Activated effector memory CD4-positive, alpha-beta T cell treated with anti-CD3 and anti-CD28 coated beads, Interleukin-2, amount 50 U/mL, for 16 hours (primary cell): ENCODE measurements around the gene MDP1.

Experiments
- DNase-seq: peaks from one replicate; pipeline ENCODE4 v3.0.0-alpha.2; 2020

The MDP1 gene

GRCh38 chr14:24250354-24250753 lies 34.5 kb upstream of the MDP1 start:
- peak; percentile 45 for DNase-seq

DNA sequence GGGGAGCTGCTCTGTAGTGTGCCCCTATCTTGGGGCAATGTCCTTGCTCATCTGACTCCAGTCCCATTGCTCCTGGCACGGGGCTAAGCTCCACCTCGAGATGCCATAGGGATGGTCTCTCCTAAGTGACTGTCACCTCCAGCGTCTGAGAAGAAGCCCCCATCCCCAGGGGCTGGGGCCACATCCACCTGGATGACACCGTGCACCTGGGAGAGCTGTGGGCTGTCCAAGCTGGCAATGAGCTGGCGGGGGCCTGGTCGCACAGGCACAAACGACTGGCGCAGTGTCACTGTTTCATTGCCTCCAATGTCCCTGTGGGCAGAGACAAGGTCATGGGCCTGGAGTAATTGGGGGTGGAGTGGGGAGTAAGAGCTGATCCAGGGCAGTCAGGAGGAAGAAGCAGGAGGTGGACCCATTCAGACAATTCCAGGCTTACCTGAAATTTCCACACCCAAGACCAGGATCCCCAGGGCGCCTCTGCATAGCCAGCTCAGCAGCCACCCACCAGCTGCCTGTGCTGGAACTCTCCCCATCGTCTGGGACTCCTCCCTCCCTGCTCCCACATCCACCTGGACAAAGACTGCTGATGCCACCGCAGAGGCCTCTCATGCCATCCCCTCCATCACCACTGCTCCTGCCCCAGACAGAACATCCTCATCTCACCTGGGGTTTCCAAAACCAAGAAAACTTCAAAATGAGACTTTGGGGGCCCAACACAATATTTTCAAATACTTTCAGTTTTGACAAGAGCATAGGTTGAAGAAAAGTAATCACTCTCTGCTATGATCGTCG lies 33.6 kb upstream of the MDP1 start:
- peak; percentile 51 for DNase-seq

DNA sequence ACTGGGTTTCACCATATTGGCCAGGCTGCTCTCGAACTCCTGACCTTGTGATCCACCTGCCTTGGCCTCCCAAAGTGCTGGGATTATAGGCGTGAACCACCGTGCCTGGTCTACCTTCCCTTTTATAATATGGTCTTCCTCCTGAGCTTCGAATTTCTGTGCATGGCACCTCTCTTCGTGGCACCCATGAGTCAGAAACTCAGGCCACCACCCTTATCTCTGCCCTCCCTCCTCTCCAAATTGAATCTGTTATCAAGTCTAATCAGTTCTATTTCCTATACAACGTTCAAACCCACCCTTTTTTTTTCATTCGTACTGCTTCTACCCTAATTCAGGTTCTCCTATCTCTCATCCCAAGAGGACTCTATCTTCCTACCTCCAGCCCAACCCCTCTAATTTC lies 31.6 kb upstream of the MDP1 start:
- DNase-seq, result peak; percentile 59

DNA sequence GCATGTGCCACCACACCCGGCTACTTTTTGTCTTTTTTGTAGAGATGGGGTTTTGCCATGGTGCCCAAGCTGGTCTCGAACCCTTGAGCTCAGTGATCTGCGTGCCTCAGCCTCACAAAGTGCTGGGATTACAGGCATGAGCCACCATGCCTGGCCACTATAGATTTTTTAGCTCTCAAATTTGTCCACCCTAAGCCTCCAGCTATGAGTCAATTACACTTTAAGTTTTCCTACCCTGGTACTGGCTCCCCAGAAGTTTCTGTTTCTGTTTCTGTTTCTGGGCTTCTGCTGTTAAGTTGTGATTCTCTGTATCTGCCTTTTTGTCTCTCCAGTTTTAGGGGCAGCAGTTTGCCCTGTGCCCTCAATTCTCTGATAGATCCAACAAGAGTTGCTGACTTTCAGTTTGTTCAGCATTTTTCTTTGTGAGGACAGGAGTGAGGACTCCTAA lies 30.9 kb upstream of the MDP1 start:
- peak; percentile 65 for DNase-seq

DNA sequence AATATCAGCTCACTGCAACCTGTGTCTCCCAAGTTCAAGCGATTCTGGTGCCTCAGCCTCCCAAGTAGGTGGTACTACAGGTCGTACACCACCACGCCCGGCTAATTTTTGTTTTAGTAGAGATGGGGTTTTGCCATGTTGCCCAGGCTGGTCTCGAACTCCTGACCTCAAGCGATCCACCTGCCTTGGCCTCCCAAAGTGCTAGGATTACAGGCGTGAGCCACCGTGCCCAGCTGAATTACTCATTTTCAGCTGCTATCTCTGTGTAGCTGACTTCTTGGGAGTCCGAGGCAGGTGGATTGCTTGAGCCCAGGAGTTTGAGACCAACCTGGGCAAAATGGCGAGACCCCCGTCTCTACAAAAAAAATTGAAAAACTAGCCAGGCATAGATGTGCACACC lies 29.5 kb upstream of the MDP1 start:
- DNase-seq, result peak; percentile 50

DNA sequence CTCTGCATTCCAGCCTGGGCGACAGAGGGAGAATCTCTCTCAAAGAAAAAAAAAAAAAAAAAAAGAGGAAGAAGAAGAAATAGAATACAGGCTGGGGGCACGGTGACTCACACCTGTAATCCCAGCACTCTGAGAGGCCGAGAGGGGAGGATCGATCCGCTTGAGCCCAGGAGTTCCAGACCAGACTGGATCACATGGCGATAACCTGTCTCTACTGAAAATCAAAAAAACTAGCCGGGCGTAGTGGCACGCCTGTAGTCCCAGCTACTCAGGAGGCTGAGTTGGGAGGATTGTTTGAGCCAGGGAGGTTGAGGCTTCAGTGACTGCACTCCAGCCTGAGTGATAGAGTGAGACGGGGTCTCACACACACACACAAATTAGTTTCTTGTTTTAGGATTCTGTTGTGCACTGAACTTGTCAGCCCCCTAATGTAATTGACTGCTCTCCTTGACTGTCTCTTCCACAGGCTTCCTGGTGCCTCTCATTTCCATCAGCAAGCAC lies 27.5 kb upstream of the MDP1 start:
- DNase-seq, result no peak

- peak; percentile 97 for DNase-seq
Measured at GRCh38 chr14:24241829-24242443, 26.1 kb upstream of the MDP1 start.

- no peak for DNase-seq
Measured at GRCh38 chr14:24240110-24240918, 24.4 kb upstream of the MDP1 start.

GRCh38 chr14:24238527-24239037 lies 22.7 kb upstream of the MDP1 start:
- peak; percentile 59 for DNase-seq

GRCh38 chr14:24238123-24238522 lies 22.3 kb upstream of the MDP1 start:
- peak; percentile 65 for DNase-seq

DNA sequence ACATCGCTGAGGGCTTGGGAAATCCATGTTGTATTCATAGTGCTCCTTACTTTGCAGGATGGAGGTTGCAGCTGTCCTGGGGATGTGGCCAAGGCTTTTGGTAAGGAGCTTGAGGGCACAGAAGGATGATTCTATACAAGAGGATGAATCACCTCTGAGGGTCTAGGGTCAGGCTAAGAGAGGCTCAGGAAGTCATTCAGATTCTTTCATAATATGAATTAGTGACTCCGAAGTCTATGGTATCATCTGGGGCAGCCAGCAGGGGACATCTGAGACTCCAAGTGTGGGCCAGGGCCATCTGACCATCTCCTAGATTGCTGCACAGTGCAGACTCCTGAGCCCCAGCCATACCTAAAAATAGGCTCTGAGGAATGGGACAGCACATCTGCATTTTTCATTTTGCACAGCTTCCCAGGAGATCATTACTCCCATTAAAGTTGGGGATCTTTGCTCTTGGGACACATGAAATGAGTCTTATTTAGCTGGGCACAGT lies 21.6 kb upstream of the MDP1 start:
- DNase-seq, result no peak

GRCh38 chr14:24236689-24237462 lies 21.0 kb upstream of the MDP1 start:
- no peak for DNase-seq

GRCh38 chr14:24235804-24236688 lies 20.2 kb upstream of the MDP1 start:
- DNase-seq, result no peak

DNA sequence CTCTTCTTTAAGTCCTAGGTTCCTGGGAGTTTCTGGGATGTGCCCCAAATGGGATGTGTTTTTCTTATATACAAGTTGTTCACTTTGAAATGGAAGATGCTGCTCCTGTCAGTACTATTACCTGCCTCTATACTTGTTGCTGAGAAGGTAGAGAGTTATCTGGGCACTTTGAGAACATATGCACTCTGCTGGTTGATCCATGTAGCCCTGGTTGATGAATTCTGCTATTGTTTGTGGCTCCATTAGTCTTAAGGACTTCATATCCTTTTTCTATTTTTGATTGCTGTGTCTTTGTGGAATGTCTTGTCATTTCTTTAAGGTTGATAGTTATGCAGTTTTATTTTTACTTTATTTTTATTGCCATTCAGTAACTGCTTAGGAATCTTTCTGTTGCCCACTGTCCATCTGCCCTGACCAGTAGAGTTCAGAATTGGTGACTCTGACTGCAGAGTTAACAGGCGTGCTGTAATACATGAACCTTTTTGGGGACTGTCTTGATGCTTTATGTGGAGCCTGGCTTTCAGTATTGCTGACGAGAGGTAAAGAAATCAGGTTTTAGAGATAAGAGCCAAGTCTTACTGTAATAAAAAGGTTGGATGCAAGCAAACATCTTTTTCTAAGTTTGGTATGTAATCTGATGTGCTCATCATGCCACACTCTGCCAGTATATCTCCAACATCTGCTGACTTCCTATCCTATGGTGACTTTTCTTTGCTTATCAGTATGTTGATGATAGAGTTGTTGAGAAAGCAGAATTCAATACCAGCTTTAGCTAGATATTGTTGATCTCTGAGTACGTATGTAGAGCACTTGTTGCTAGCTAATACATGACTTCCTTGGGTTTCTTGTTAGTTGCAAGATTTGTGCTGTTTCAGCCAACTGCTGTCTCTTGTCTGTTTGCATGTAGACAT lies 18.5 kb upstream of the MDP1 start:
- DNase-seq, result no peak

DNA sequence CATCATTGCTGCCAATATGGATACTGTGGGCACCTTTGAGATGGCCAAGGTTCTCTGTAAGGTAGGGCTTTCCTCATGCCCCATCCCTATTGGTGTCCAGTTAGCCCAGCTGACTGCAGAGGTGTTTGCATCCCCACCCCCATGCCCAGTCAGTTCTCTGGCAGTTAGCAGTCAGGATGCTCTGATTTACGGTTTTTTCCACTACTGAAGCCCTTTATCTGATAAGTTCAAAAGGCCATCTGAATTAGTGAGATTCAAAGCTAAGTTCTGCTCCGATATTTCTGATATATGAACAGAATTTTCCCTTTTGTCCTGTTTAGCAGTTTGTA lies 17.6 kb upstream of the MDP1 start:
- peak; percentile 69 for DNase-seq

GRCh38 chr14:24232645-24233537 lies 17.0 kb upstream of the MDP1 start, which contains the start of gene GMPR2:
Gene GMPR2 (plus strand): TSS chr14:24232929. CDS start chr14:24233254, 325 bp downstream.
- peak; percentile 71 for DNase-seq

DNA sequence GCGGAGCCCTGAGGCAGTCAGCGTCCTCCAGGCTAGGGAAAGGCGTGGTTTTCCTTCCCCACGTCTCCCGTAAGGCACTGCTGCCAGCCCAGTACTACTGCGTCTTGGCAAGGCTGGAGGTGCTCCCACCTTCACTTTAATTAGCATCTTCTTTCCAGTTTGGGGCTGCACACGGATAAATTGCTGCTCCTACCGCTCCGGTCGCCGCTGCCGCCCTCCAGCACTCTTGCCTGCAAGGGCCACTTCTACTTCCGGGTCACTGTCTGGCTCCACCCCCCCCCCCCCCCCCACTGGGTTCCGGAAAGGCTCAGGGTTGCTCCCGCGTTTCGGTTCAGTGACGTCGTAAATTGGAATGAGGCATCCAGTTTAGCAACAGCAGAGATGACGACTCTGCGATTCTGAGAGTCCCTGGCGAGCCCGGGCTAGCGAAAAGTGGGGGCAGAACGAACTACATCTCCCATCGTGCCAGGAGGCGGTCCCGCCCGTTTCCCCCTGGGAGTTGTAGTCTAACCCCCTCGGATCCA lies 16.3 kb upstream of the MDP1 start, which contains the start of gene NEDD8:
TSS of gene NEDD8 (minus strand) at position 247 of the 524 bp plus-strand sequence. CDS start at position 147, 100 bp downstream.
- DNase-seq, result peak; percentile 96
